Liver (tissue), 9 donors: ENCODE results near the gene ABCC1. TPM values are rescaled to one million over a fixed set of nuclear protein-coding genes. Genes with fewer than 3 reads are reported as not detected.

Experiments used
- DNase-seq: peaks from one replicate; pipeline ENCODE4 v3.0.0-alpha.2; 2017; ENCODE audit warnings: low spot score
- H3K27ac ChIP-seq, 2 donors: one replicate each; pipeline ENCODE4 v1.7.0; 2013; ENCODE audit warnings: inconsistent platforms in 2 of 2, low read length in 2 of 2, control low read depth in 1 of 2, low read depth in 1 of 2, mild to moderate bottlenecking in 1 of 2
- H3K27me3 ChIP-seq, 4 donors: one replicate each; pipeline versions ENCODE4 v1.6.1 to v1.7.0; 2013; ENCODE audit warnings: low read length in 3 of 4, inconsistent platforms in 1 of 4, mild to moderate bottlenecking in 1 of 4, moderate library complexity in 1 of 4; ENCODE audit not compliant: control insufficient read depth in 4 of 4, insufficient read depth in 4 of 4
- H3K36me3 ChIP-seq, 4 donors: one replicate each; pipeline versions ENCODE4 v1.6.1 to v1.7.0; 2013; ENCODE audit warnings: low read length in 3 of 4, mild to moderate bottlenecking in 3 of 4, low read depth in 1 of 4, moderate library complexity in 1 of 4; ENCODE audit not compliant: control insufficient read depth in 4 of 4, insufficient read depth in 3 of 4
- H3K4me1 ChIP-seq, 4 donors: one replicate each; pipeline versions ENCODE4 v1.6.1 to v1.7.0; 2013; ENCODE audit warnings: low read length in 3 of 4, mild to moderate bottlenecking in 3 of 4, moderate library complexity in 1 of 4; ENCODE audit not compliant: control insufficient read depth in 4 of 4, insufficient read depth in 4 of 4
- H3K4me3 ChIP-seq, 3 donors: one replicate each; pipeline versions ENCODE4 v1.6.1 to v1.7.0; 2013; ENCODE audit warnings: low read length in 3 of 3, control low read depth in 1 of 3, low read depth in 1 of 3, mild to moderate bottlenecking in 1 of 3
- H3K9ac ChIP-seq, 2 donors: one replicate each; pipeline ENCODE4 v1.7.0; 2013; ENCODE audit warnings: low read length in 2 of 2, mild to moderate bottlenecking in 2 of 2, moderate library complexity in 2 of 2, control low read depth in 1 of 2, low read depth in 1 of 2
- H3K9me3 ChIP-seq, 4 donors: one replicate each; pipeline versions ENCODE4 v1.6.1 to v1.7.0; 2013; ENCODE audit warnings: low read length in 3 of 4; ENCODE audit not compliant: control insufficient read depth in 4 of 4
- FOXA1 ChIP-seq: IDR thresholded peaks from 2 replicates; pipeline ENCODE4 v1.6.1; 2016; ENCODE audit warnings: antibody characterized with exemption
- FOXA2 ChIP-seq: IDR thresholded peaks from 2 replicates; pipeline ENCODE4 v1.6.1; 2016; ENCODE audit warnings: antibody characterized with exemption
- GABPA ChIP-seq, 2 donors: IDR thresholded peaks in 1 of 2; conservative IDR thresholded peaks in 1 of 2; 2 replicates each; pipeline ENCODE4 v1.6.1; 2016; ENCODE audit warnings: antibody characterized with exemption in 2 of 2, mild to moderate bottlenecking in 1 of 2, moderate library complexity in 1 of 2
- HNF4A ChIP-seq, 2 donors: conservative IDR thresholded peaks; 2 replicates each; pipeline ENCODE4 v1.6.1; 2016; ENCODE audit warnings: antibody characterized with exemption in 2 of 2, mild to moderate bottlenecking in 2 of 2
- HNF4G ChIP-seq: IDR thresholded peaks from 2 replicates; pipeline ENCODE4 v1.6.1; 2016; ENCODE audit warnings: antibody characterized with exemption
- MAX ChIP-seq: IDR thresholded peaks from 2 replicates; pipeline ENCODE4 v1.6.1; 2016; ENCODE audit warnings: antibody characterized with exemption
- NR2F2 ChIP-seq: IDR thresholded peaks from 2 replicates; pipeline ENCODE4 v1.6.1; 2016; ENCODE audit warnings: antibody characterized with exemption
- RAD21 ChIP-seq, 2 donors: IDR thresholded peaks; 2 replicates each; pipeline ENCODE4 v1.6.1; 2016; ENCODE audit warnings: antibody characterized with exemption in 2 of 2, mild to moderate bottlenecking in 2 of 2
- RXRA ChIP-seq, 2 donors: IDR thresholded peaks; 2 replicates each; pipeline ENCODE4 v1.6.1; 2017 to 2018; ENCODE audit warnings: antibody characterized with exemption in 2 of 2, mild to moderate bottlenecking in 1 of 2
- TAF1 ChIP-seq: conservative IDR thresholded peaks from 2 replicates; pipeline ENCODE4 v1.6.1; 2016; ENCODE audit warnings: antibody characterized with exemption, mild to moderate bottlenecking
- YY1 ChIP-seq: IDR thresholded peaks from 2 replicates; pipeline ENCODE4 v1.6.1; 2016; ENCODE audit warnings: antibody characterized with exemption, mild to moderate bottlenecking
- ZBTB33 ChIP-seq: IDR thresholded peaks from 2 replicates; pipeline ENCODE4 v1.6.1; 2016; ENCODE audit warnings: antibody characterized with exemption
- WGBS: extraction: QIAGEN DNeasy Blood & Tissue Kit; methylation state at CpG from one replicate; pipeline ENCODE4 v1.1.7; 2013; 5-methylcytosine and 5-hydroxymethylcytosine counted together
- polyA plus RNA-seq, 2 donors: library from polyadenylated mRNA; stranded (reverse) in 1 of 2; unstranded in 1 of 2; fragments of 200-250 nt in 1 of 2; fragments of >200 nt in 1 of 2; fragmentation: Nextera tagmentation in 1 of 2; extraction: Ambion mirVana in 1 of 2; gene quantifications; one replicate each; pipeline versions ENCODE4 v1.2.1 to v1.2.3, GENCODE V29; 2013 to 2015
- total RNA-seq, 2 donors: library from RNA; depleted of rRNA; stranded (reverse); fragments of >200 nt; gene quantifications; one replicate each; pipeline ENCODE4 v1.2.3, GENCODE V29; 2014
- TF ChIP-seq, protein P1 (sequence below): fragments of 150-350 bp; IDR thresholded peaks from 2 replicates; pipeline ENCODE4 v1.5.1; 2017; ENCODE audit warnings: improper control_type of control experiment, low read depth, low read length; ENCODE audit not compliant: missing input control
- donor health status: healthy.
- donor health status: healthy.
- donor health status: healthy.
- donor health status: healthy.
- donor health status: healthy.

ABCC1 gene
- total and polyA plus RNA-seq, 4 donors, result 0.85 to 7.7 (median 4.2) TPM

GRCh38 chr16:16052916-16053315 is 103.5 kb downstream of the ABCC1 start:
- Histone ChIP-seq H3K36me3 (peaks cover 0 to 3% (median 1%) of the 10 kb centered on the region in 4 donors), H3K4me3 (no peak overlapping the region), H3K4me1 (no peaks in the 10 kb centered on the region), H3K27ac (no peak overlapping the region), H3K9ac (no peak overlapping the region), H3K9me3 (no peaks in the 10 kb centered on the region), H3K27me3 (no peaks in the 10 kb centered on the region)
- no peak for TF ChIP-seq ZBTB33
- no peak for DNase-seq
- 90% methylated on average over 3 of the region's 3 CpGs for WGBS

- Histone ChIP-seq H3K9ac (no peak overlapping the region), H3K4me3 (no peak overlapping the region), H3K27me3 (no peaks in the 10 kb centered on the region), H3K9me3 (no peaks in the 10 kb centered on the region), H3K27ac (no peak overlapping the region), H3K36me3 (peaks cover 0 to 3% (median 1%) of the 10 kb centered on the region in 4 donors), H3K4me1 (no peaks in the 10 kb centered on the region)
- no peak for TF ChIP-seq RXRA (IDR thresholded peaks at IDR 0.05)
- no peak for TF ChIP-seq HNF4A (conservative IDR thresholded peaks at IDR 0.05)
- TF ChIP-seq, protein P1, sequence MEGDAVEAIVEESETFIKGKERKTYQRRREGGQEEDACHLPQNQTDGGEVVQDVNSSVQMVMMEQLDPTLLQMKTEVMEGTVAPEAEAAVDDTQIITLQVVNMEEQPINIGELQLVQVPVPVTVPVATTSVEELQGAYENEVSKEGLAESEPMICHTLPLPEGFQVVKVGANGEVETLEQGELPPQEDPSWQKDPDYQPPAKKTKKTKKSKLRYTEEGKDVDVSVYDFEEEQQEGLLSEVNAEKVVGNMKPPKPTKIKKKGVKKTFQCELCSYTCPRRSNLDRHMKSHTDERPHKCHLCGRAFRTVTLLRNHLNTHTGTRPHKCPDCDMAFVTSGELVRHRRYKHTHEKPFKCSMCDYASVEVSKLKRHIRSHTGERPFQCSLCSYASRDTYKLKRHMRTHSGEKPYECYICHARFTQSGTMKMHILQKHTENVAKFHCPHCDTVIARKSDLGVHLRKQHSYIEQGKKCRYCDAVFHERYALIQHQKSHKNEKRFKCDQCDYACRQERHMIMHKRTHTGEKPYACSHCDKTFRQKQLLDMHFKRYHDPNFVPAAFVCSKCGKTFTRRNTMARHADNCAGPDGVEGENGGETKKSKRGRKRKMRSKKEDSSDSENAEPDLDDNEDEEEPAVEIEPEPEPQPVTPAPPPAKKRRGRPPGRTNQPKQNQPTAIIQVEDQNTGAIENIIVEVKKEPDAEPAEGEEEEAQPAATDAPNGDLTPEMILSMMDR, result no peak
- TF ChIP-seq NR2F2, result no peak
- TF ChIP-seq GABPA (IDR thresholded peaks at IDR 0.05 in 1 of 2, conservative IDR thresholded peaks at IDR 0.05 in 1 of 2), result no peak
- no peak for TF ChIP-seq FOXA1
- no peak for TF ChIP-seq ZBTB33
- no peak for TF ChIP-seq YY1
- no peak for TF ChIP-seq HNF4G
- 98% methylated on average over 6 of the region's 6 CpGs for whole genome bisulfite sequencing
- DNase-seq, result no peak
These were observed 107.7 kb downstream of the ABCC1 start for GRCh38 chr16:16057102-16057501.

DNA sequence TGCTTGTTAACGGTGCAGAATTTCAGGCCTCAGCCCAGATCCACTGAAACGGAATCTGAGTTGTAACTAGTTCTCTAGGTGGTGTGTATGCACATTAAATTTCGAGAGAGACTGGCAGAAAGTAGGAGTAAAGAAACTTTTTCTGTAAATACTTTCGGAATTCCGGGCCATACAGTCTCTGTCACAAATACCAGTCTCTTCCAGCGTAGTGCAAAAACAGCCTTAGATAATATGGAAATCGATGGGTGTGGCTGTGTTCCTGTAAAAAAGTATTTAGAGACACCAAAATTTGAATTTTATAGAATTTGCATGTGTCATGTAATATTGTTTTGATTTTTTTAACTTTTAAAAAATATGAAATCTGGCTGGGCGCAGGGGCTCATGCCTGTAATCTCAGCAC is 109.7 kb downstream of the ABCC1 start:
- H3K36me3 ChIP-seq, result peaks cover 0 to 3% (median 1%) of the 10 kb centered on the region in 4 donors
- no peaks in the 10 kb centered on the region for H3K4me1 ChIP-seq
- H3K9me3 ChIP-seq, result no peaks in the 10 kb centered on the region
- DNase-seq, result no peak
- 95% methylated on average over 8 of the region's 8 CpGs for WGBS
- no peak overlapping the region for H3K27ac ChIP-seq
- H3K9ac ChIP-seq, result no peak overlapping the region
- no peak overlapping the region for H3K4me3 ChIP-seq
- no peaks in the 10 kb centered on the region for H3K27me3 ChIP-seq
- TF ChIP-seq ZBTB33 (no peak), TAF1 (no peak), FOXA1 (no peak), HNF4A (conservative IDR thresholded peaks at IDR 0.05) (no peak), YY1 (no peak), NR2F2 (no peak), FOXA2 (no peak), RAD21 (IDR thresholded peaks at IDR 0.05) (no peak), MAX (no peak), GABPA (IDR thresholded peaks at IDR 0.05 in 1 of 2, conservative IDR thresholded peaks at IDR 0.05 in 1 of 2) (no peak)
- TF ChIP-seq, protein P1, result no peak
